IMR-90 (cell line): ENCODE measurements around the gene ACHE. TPM values are rescaled to one million over a fixed set of nuclear protein-coding genes. Genes with fewer than 3 reads are reported as not detected.
A peak's percentile ranks its signal among the peaks of the same experiment; 100 is the strongest.

Experiments used
- ATAC-seq: fragments of 200-7000 bp; cut with Tn5 transposase; 2 replicates; pipeline ENCODE4 v1.9.1; 2020; ENCODE audit warnings: low read depth, mild to moderate bottlenecking, moderate library complexity
- BruUV-seq: library from RNA; stranded (reverse); fragments of 400-500 nt; replicated peaks from 2 replicates; lab custom pipeline; 2021; lab: Mats Ljungman, UMichigan
- CTCF ChIA-PET: fragments of 300-600 bp; formaldehyde crosslinking; extraction: SDS; loops from one replicate; lab custom pipeline; 2021; ENCODE audit warnings: antibody characterized with exemption; lab: Yijun Ruan, JAX
- POLR2A ChIA-PET: fragments of 300-600 bp; sonication (Branson Sonifier 250); formaldehyde crosslinking; loops from one replicate; lab custom pipeline; 2022; ENCODE audit warnings: antibody characterized with exemption; ENCODE audit not compliant: unreplicated experiment; lab: Charles Lee
- DNase-seq: peaks from one replicate; pipeline ENCODE4 v3.0.0; 2013
- H2AFZ ChIP-seq: replicated peaks from 2 replicates; pipeline ENCODE3; 2013; ENCODE audit warnings: low read length, mild to moderate bottlenecking; ENCODE audit not compliant: poor library complexity
- H2AK5ac ChIP-seq: 2 replicates; pipeline ENCODE4 v1.6.1; 2013; ENCODE audit warnings: low read depth, low read length, inconsistent platforms
- H2AK9ac ChIP-seq: replicated peaks from 2 replicates; pipeline ENCODE3; 2013; ENCODE audit warnings: mild to moderate bottlenecking, low read depth, low read length, moderate library complexity; ENCODE audit not compliant: poor library complexity
- H2BK120ac ChIP-seq: 2 replicates; pipeline ENCODE4 v1.6.1; 2013; ENCODE audit warnings: low read depth, low read length, inconsistent platforms
- H2BK15ac ChIP-seq: 3 replicates; pipeline ENCODE4 v1.6.1; 2013; ENCODE audit warnings: low read depth, low read length, inconsistent platforms
- H2BK20ac ChIP-seq: 2 replicates; pipeline ENCODE4 v1.6.1; 2013; ENCODE audit warnings: low read depth, mild to moderate bottlenecking, inconsistent platforms, low read length, moderate library complexity
- H2BK5ac ChIP-seq: 2 replicates; pipeline ENCODE4 v1.6.1; 2013; ENCODE audit warnings: mild to moderate bottlenecking, low read depth, low read length, inconsistent platforms; ENCODE audit not compliant: poor library complexity, severe bottlenecking
- H3K14ac ChIP-seq: replicated peaks from 2 replicates; pipeline ENCODE4 v1.6.1; 2013; ENCODE audit warnings: low read depth, low read length, inconsistent platforms
- H3K18ac ChIP-seq: 2 replicates; pipeline ENCODE4 v1.6.1; 2013; ENCODE audit warnings: low read depth, low read length, control low read depth
- H3K23ac ChIP-seq: 2 replicates; pipeline ENCODE4 v1.6.1; 2013; ENCODE audit warnings: low read depth, low read length, inconsistent platforms
- H3K27ac ChIP-seq: 2 replicates; pipeline ENCODE4 v1.5.1; 2013; ENCODE audit warnings: mild to moderate bottlenecking, control low read depth, low read length; ENCODE audit not compliant: insufficient read depth
- H3K27me3 ChIP-seq: 2 replicates; pipeline ENCODE4 v1.6.1; 2013; ENCODE audit warnings: low read length; ENCODE audit not compliant: control insufficient read depth, insufficient read depth
- H3K36me3 ChIP-seq: 2 replicates; pipeline ENCODE4 v1.6.1; 2013; ENCODE audit warnings: low read length, mixed read lengths; ENCODE audit not compliant: control insufficient read depth, insufficient read depth
- H3K4ac ChIP-seq: 2 replicates; pipeline ENCODE4 v1.6.1; 2013; ENCODE audit warnings: low read depth, low read length, inconsistent platforms
- H3K4me1 ChIP-seq: 2 replicates; pipeline ENCODE4 v1.6.1; 2013; ENCODE audit warnings: low read length, mixed read lengths; ENCODE audit not compliant: control insufficient read depth, insufficient read depth
- H3K4me2 ChIP-seq: 2 replicates; pipeline ENCODE4 v1.6.1; 2013; ENCODE audit warnings: low read depth, mild to moderate bottlenecking, control low read depth, low read length, moderate library complexity
- H3K4me3 ChIP-seq: 2 replicates; pipeline ENCODE4 v1.5.1; 2013; ENCODE audit warnings: low read depth, mild to moderate bottlenecking, control low read depth, low read length, moderate library complexity; ENCODE audit not compliant: insufficient read depth
- H3K56ac ChIP-seq: 2 replicates; pipeline ENCODE4 v1.6.1; 2013; ENCODE audit warnings: low read length, inconsistent platforms; ENCODE audit not compliant: insufficient read depth; ENCODE audit errors: extremely low read depth
- H3K79me1 ChIP-seq, 2 experiments: 2 replicates each; pipeline ENCODE4 v1.6.1; 2013; ENCODE audit warnings: low read length in 2 of 2, inconsistent platforms in 1 of 2, low read depth in 1 of 2
- H3K9ac ChIP-seq: 2 replicates; pipeline ENCODE4 v1.6.1; 2013; ENCODE audit warnings: low read depth, low read length, control low read depth
- H3K9me1 ChIP-seq: 2 replicates; pipeline ENCODE4 v1.6.1; 2013; ENCODE audit warnings: low read length, inconsistent platforms; ENCODE audit not compliant: insufficient read depth
- H3K9me3 ChIP-seq: 2 replicates; pipeline ENCODE4 v1.6.1; 2013; ENCODE audit warnings: low read length; ENCODE audit not compliant: control insufficient read depth, insufficient read depth
- H4K20me1 ChIP-seq: 2 replicates; pipeline ENCODE4 v1.6.1; 2013; ENCODE audit warnings: low read length, inconsistent platforms; ENCODE audit not compliant: insufficient read depth
- H4K5ac ChIP-seq: 2 replicates; pipeline ENCODE4 v1.6.1; 2013; ENCODE audit warnings: mild to moderate bottlenecking, low read depth, low read length, control low read depth
- H4K8ac ChIP-seq, 2 experiments: 2 replicates each; pipeline ENCODE4 v1.6.1; 2013; ENCODE audit warnings: low read depth in 2 of 2, low read length in 2 of 2, control low read depth in 1 of 2, inconsistent platforms in 1 of 2
- H4K91ac ChIP-seq: 2 replicates; pipeline ENCODE4 v1.6.1; 2013; ENCODE audit warnings: low read depth, low read length, inconsistent platforms; ENCODE audit not compliant: insufficient read depth
- CEBPB ChIP-seq: IDR thresholded peaks from 2 replicates; pipeline ENCODE4 v1.6.1; 2012; ENCODE audit warnings: low read depth, low read length, improper control_type of control experiment
- CHD1 ChIP-seq: IDR thresholded peaks from 2 replicates; pipeline ENCODE4 v1.6.1; 2012; ENCODE audit warnings: low read depth, low read length, improper control_type of control experiment
- ELK1 ChIP-seq: fragments of 150-350 bp; IDR thresholded peaks from 2 replicates; pipeline ENCODE4 v1.6.1; 2016; ENCODE audit warnings: low read depth, mild to moderate bottlenecking, low read length, moderate library complexity, borderline replicate concordance
- MAZ ChIP-seq: IDR thresholded peaks from 2 replicates; pipeline ENCODE4 v1.6.1; 2012; ENCODE audit warnings: low read depth, mild to moderate bottlenecking, low read length, improper control_type of control experiment, moderate library complexity, borderline replicate concordance
- MXI1 ChIP-seq: IDR thresholded peaks from 2 replicates; pipeline ENCODE4 v1.6.1; 2012; ENCODE audit warnings: low read depth, mild to moderate bottlenecking, low read length, moderate library complexity, borderline replicate concordance
- NFE2L2 ChIP-seq: fragments of 150-350 bp; IDR thresholded peaks from 2 replicates; pipeline ENCODE4 v1.6.1; 2016; ENCODE audit warnings: low read depth, mild to moderate bottlenecking, low read length
- RCOR1 ChIP-seq: IDR thresholded peaks from 2 replicates; pipeline ENCODE4 v1.6.1; 2012; ENCODE audit warnings: mild to moderate bottlenecking, low read length, improper control_type of control experiment; ENCODE audit not compliant: insufficient replicate concordance
- SMC3 ChIP-seq: fragments of 150-350 bp; IDR thresholded peaks from 2 replicates; pipeline ENCODE4 v1.6.1; 2016; ENCODE audit warnings: low read depth, mild to moderate bottlenecking, antibody characterized with exemption, low read length, moderate library complexity
- WGBS, 2 experiments: methylation state at CpG; one replicate each; pipeline versions ENCODE4 v1.1.5 to v1.1.7; 2013; ENCODE audit warnings: missing lambda C conversion rate in 2 of 2; ENCODE audit not compliant: insufficient read length in 1 of 2; ENCODE audit errors: extremely low coverage in 2 of 2; 5-methylcytosine and 5-hydroxymethylcytosine counted together
- dilution Hi-C: fragments of 300-500 bp; cut with HindIII; formaldehyde crosslinking; loops from one replicate; pipeline ENCODE4 v1.14.3; 2018; ENCODE audit warnings: low sequenced_read_pairs; ENCODE audit not compliant: unreplicated experiment
- in situ Hi-C: fragments of 300-500 bp; cut with MboI; formaldehyde crosslinking; loops from 3 replicates; pipeline ENCODE4 v1.14.3; 2019; ENCODE audit warnings: low sequenced_read_pairs, inconsistent platforms, mixed read lengths
- intact Hi-C: fragments of 100-400 bp; cut with micrococcal nuclease; formaldehyde crosslinking; loops from 2 replicates; pipeline ENCODE4 v1.10.0; 2022
- polyA plus RNA-seq, 3 experiments: library from polyadenylated mRNA; depleted of rRNA; stranded (reverse); fragments of >200 nt; gene quantifications; 2 replicates each; pipeline ENCODE4 v1.2.3, GENCODE V29; 2012; ENCODE audit warnings: low replicate concordance in 1 of 3
- total RNA-seq: library from RNA; depleted of rRNA; stranded (reverse); fragments of >200 nt; gene quantifications from 2 replicates; pipeline ENCODE4 v1.2.3, GENCODE V29; 2012
- TF ChIP-seq, protein P1 (sequence below): conservative IDR thresholded peaks from 2 replicates; pipeline ENCODE4 v1.5.1; 2012; ENCODE audit warnings: mild to moderate bottlenecking, low read depth, low read length, improper control_type of control experiment

The ACHE gene
- total and polyA plus RNA-seq, 2 of the 4 experiments (the other 2 are of a cell fraction): 0.41 TPM; not detected in 1

- no peak for ATAC-seq
- Histone ChIP-seq H3K18ac (no peak overlapping the region), H3K4ac (no peak overlapping the region), H2BK20ac (no peak overlapping the region), H3K79me1 (no peaks in the 10 kb centered on the region), H3K9me1 (no peaks in the 10 kb centered on the region), H3K4me2 (0 out of 2 replicates have a peak overlapping the region, but pooled peaks have one; percentile 2), H2BK120ac (no peak overlapping the region), H4K20me1 (no peaks in the 10 kb centered on the region), H2BK15ac (no peak overlapping the region), H3K27ac (no peak overlapping the region), H3K56ac (no peak overlapping the region), H2AK9ac (no peak overlapping the region), H3K4me3 (no peak overlapping the region), H2BK5ac (no peak overlapping the region), H3K9ac (no peak overlapping the region), H3K14ac (no peak overlapping the region), H3K27me3 (peaks cover 14% of the 10 kb centered on the region), H2AK5ac (no peak overlapping the region), H3K4me1 (no peaks in the 10 kb centered on the region), H3K36me3 (no peaks in the 10 kb centered on the region), H3K9me3 (peaks cover 2% of the 10 kb centered on the region; the same call in 1 of the 2 replicates), H4K8ac (no peak overlapping the region), H3K23ac (no peak overlapping the region), H4K91ac (no peak overlapping the region), H4K5ac (no peak overlapping the region), H2AFZ (no peak overlapping the region)
- intact Hi-C loops: no loop called here
- POLR2A ChIA-PET: no interaction called here
- WGBS, 2 experiments: no CpG with 5 or more reads among the region's 9 CpGs
- dilution Hi-C loops: no loop called here
- in situ Hi-C loops: no loop called here
- BruUV-seq: no TSS peak
- no peak for TF ChIP-seq MXI1
- no peak for TF ChIP-seq SMC3
- TF ChIP-seq NFE2L2: no peak
- no peak for TF ChIP-seq RCOR1
- no peak for TF ChIP-seq CHD1
- peak; percentile 63 for TF ChIP-seq CEBPB
- TF ChIP-seq, protein P1, sequence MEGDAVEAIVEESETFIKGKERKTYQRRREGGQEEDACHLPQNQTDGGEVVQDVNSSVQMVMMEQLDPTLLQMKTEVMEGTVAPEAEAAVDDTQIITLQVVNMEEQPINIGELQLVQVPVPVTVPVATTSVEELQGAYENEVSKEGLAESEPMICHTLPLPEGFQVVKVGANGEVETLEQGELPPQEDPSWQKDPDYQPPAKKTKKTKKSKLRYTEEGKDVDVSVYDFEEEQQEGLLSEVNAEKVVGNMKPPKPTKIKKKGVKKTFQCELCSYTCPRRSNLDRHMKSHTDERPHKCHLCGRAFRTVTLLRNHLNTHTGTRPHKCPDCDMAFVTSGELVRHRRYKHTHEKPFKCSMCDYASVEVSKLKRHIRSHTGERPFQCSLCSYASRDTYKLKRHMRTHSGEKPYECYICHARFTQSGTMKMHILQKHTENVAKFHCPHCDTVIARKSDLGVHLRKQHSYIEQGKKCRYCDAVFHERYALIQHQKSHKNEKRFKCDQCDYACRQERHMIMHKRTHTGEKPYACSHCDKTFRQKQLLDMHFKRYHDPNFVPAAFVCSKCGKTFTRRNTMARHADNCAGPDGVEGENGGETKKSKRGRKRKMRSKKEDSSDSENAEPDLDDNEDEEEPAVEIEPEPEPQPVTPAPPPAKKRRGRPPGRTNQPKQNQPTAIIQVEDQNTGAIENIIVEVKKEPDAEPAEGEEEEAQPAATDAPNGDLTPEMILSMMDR: no peak
- TF ChIP-seq ELK1: no peak
- TF ChIP-seq MAZ: no peak
- CTCF ChIA-PET: no interaction called here
- DNase-seq: no peak
Measured at GRCh38 chr7:100942045-100942774, 46.5 kb upstream of the ACHE start.
